Upper lobe of right lung (tissue), 1 donor: ENCODE measurements around the gene SH3BP2. TPM values are rescaled to one million over a fixed set of nuclear protein-coding genes. Genes with fewer than 3 reads are reported as not detected.

ENCODE experiments used
- ATAC-seq: fragments of 200-7000 bp; cut with Tn5 transposase; one replicate; pipeline ENCODE4 v1.9.1; 2020; ENCODE audit warnings: mild to moderate bottlenecking, moderate library complexity
- DNase-seq: peaks from one replicate; pipeline ENCODE4 v3.0.0-alpha.2; 2020
- H3K27ac ChIP-seq: fragments of 200-600 bp; one replicate; pipeline ENCODE4 v1.8.0; 2022
- H3K27me3 ChIP-seq: fragments of 200-600 bp; one replicate; pipeline ENCODE4 v1.8.0; 2022; ENCODE audit warnings: mild to moderate bottlenecking
- H3K36me3 ChIP-seq: fragments of 200-600 bp; one replicate; pipeline ENCODE4 v1.8.0; 2022
- H3K4me1 ChIP-seq: fragments of 200-600 bp; one replicate; pipeline ENCODE4 v1.8.0; 2022
- H3K4me3 ChIP-seq: fragments of 200-600 bp; one replicate; pipeline ENCODE4 v1.8.0; 2022; ENCODE audit warnings: mild to moderate bottlenecking
- H3K9me3 ChIP-seq: fragments of 200-600 bp; one replicate; pipeline ENCODE4 v1.8.0; 2022
- intact Hi-C: fragments of 100-400 bp; cut with DNase I; formaldehyde crosslinking; loops from one replicate; pipeline ENCODE4 v1.11.0; 2022
- total RNA-seq: library from RNA; stranded (reverse); fragmentation: NEBNext Ultra II Directional; extraction: Animal tissue kit (Norgen Biotek cat#: 25700); gene quantifications from one replicate; pipeline ENCODE4 v1.2.1, GENCODE V29; 2021
- TF ChIP-seq, protein P1 (sequence below): fragments of 200-600 bp; IDR thresholded peaks from one replicate; pipeline ENCODE4 v1.8.0; 2022; ENCODE audit warnings: antibody characterized with exemption
- donor health status: DM: no; HTN: yes; CAD: no; lungs with severe emphysema.

Gene SH3BP2
- total RNA-seq, 1 donor from 2014 or later = 99.0 TPM

- no peak overlapping the region for H3K4me3 ChIP-seq
- H3K4me1 ChIP-seq = peaks cover 19% of the 10 kb centered on the region
- peaks cover 55% of the 10 kb centered on the region for H3K36me3 ChIP-seq
- ATAC-seq (peak; percentile 66), DNase-seq (no peak)
- no peaks in the 10 kb centered on the region for H3K27me3 ChIP-seq
- intact Hi-C loops = no loop called here
- TF ChIP-seq, protein P1, sequence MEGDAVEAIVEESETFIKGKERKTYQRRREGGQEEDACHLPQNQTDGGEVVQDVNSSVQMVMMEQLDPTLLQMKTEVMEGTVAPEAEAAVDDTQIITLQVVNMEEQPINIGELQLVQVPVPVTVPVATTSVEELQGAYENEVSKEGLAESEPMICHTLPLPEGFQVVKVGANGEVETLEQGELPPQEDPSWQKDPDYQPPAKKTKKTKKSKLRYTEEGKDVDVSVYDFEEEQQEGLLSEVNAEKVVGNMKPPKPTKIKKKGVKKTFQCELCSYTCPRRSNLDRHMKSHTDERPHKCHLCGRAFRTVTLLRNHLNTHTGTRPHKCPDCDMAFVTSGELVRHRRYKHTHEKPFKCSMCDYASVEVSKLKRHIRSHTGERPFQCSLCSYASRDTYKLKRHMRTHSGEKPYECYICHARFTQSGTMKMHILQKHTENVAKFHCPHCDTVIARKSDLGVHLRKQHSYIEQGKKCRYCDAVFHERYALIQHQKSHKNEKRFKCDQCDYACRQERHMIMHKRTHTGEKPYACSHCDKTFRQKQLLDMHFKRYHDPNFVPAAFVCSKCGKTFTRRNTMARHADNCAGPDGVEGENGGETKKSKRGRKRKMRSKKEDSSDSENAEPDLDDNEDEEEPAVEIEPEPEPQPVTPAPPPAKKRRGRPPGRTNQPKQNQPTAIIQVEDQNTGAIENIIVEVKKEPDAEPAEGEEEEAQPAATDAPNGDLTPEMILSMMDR = no peak
- no peaks in the 10 kb centered on the region for H3K9me3 ChIP-seq
- H3K27ac ChIP-seq = peak overlapping the region; percentile 14
These were observed 46.7 kb upstream of the SH3BP2 start for GRCh38 chr4:2745981-2746806.

GRCh38 chr4:2746891-2747695 lies 45.8 kb upstream of the SH3BP2 start:
- Histone ChIP-seq H3K4me3 (no peak overlapping the region), H3K27ac (peak overlapping the region; percentile 14), H3K27me3 (no peaks in the 10 kb centered on the region), H3K36me3 (peaks cover 55% of the 10 kb centered on the region), H3K9me3 (no peaks in the 10 kb centered on the region), H3K4me1 (peaks cover 19% of the 10 kb centered on the region)
- intact Hi-C loops = no loop called here
- ATAC-seq (no peak), DNase-seq (no peak)
- TF ChIP-seq, protein P1 = no peak

DNA sequence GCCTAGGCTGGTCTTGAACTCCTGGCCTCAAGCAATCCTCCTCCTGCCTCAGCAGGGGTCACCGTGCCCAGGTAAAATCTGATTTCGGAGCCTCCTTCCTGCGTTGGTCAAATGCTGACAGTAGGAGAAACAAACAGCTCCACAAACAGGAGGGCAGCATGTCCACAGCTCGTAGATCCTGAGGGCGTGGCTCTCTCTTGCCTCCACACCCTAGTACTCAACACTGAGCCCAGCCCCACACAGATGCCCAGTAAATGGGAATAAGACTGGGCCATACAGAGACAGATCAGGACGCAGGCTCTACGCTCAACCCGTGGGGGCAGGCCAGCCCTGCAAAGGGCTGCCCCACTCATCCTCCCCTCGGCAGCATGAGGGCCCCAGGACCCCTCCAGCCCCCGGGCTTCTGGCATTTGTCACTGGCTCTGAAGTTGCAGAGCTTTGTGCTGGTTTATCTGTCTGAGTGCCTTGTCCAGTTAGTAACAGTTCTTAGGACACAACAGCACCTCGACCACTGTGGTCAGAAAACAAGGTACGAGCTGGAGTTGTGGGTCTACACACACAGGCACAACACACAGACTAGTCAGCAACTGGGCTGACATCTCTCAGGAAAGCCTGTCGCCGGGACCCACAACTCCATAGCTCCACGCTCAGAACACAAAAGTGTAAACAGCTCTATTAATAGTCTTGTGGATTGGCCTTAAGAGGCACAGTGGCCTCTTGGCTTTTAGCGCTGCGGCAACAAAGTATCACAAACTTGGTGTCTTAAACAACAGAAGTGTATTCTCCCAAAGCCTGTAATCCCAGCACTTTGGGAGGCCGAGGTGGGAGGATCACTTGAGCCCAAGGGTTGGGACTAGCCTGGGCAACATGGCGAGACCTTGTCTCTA lies 41.9 kb upstream of the SH3BP2 start:
- H3K4me1 ChIP-seq = peaks cover 23% of the 10 kb centered on the region
- H3K27ac ChIP-seq = no peak overlapping the region
- no peaks in the 10 kb centered on the region for H3K27me3 ChIP-seq
- DNase-seq (no peak), ATAC-seq (no peak)
- TF ChIP-seq, protein P1 = no peak
- no peak overlapping the region for H3K4me3 ChIP-seq
- H3K36me3 ChIP-seq = peaks cover 17% of the 10 kb centered on the region
- intact Hi-C loops = no loop called here
- H3K9me3 ChIP-seq = no peaks in the 10 kb centered on the region

DNA sequence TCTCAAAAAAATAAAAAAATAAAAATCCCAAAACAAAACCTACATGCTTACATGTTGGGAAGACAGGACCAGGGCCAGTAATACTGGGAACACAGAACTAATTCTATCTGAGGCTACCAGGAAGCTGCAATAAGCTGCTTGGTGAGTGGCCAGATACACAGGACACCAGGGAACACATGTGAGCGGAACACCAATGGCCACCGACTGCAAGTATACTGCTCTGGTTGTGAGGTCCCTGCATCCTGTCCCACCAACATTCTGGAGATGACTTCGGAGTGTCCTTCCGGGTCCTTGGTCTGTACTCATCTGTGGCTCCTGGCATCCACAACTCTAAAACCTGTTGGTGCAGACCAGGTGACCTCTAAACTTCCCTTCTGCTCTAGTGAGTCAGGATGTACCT lies 39.4 kb upstream of the SH3BP2 start:
- intact Hi-C loops = no loop called here
- H3K4me3 ChIP-seq = no peak overlapping the region
- H3K36me3 ChIP-seq = no peaks in the 10 kb centered on the region
- TF ChIP-seq, protein P1 = no peak
- DNase-seq (no peak), ATAC-seq (no peak)
- no peaks in the 10 kb centered on the region for H3K27me3 ChIP-seq
- H3K9me3 ChIP-seq = no peaks in the 10 kb centered on the region
- H3K27ac ChIP-seq = no peak overlapping the region
- peaks cover 8% of the 10 kb centered on the region for H3K4me1 ChIP-seq
